ENCODE measurements around the gene SPHKAP. TPM values are rescaled to one million over a fixed set of nuclear protein-coding genes. Genes with fewer than 3 reads are reported as not detected.
"Not testable (repeated sequence)": the region's sequence is repeated elsewhere in the genome, so short reads cannot be mapped to it uniquely, and the experiment has no call there.

The SPHKAP gene
- total RNA-seq, 2 experiments from 2014 or later = not detected

- no peak overlapping the region for H3K4me3 Mint-ChIP-seq
- no peaks in the 10 kb centered on the region for H3K4me1 Mint-ChIP-seq (ENCODE audit: low read depth)
- CTCF ChIA-PET = no interaction called here
- DNase-seq = no peak
- POLR2A ChIA-PET = no interaction called here
- H3K36me3 Mint-ChIP-seq (ENCODE audit: low read depth) = no peaks in the 10 kb centered on the region
- TF ChIP-seq, protein P1, sequence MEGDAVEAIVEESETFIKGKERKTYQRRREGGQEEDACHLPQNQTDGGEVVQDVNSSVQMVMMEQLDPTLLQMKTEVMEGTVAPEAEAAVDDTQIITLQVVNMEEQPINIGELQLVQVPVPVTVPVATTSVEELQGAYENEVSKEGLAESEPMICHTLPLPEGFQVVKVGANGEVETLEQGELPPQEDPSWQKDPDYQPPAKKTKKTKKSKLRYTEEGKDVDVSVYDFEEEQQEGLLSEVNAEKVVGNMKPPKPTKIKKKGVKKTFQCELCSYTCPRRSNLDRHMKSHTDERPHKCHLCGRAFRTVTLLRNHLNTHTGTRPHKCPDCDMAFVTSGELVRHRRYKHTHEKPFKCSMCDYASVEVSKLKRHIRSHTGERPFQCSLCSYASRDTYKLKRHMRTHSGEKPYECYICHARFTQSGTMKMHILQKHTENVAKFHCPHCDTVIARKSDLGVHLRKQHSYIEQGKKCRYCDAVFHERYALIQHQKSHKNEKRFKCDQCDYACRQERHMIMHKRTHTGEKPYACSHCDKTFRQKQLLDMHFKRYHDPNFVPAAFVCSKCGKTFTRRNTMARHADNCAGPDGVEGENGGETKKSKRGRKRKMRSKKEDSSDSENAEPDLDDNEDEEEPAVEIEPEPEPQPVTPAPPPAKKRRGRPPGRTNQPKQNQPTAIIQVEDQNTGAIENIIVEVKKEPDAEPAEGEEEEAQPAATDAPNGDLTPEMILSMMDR (IDR thresholded peaks at IDR 0.05) = no peak
- H3K9me3 Mint-ChIP-seq = peaks cover 2% of the 10 kb centered on the region
- no peak for ATAC-seq
- no peaks in the 10 kb centered on the region for H3K27me3 Mint-ChIP-seq
- H3K27ac Mint-ChIP-seq = no peak overlapping the region
- intact Hi-C loops (cut with micrococcal nuclease) = no loop called here
Measured at GRCh38 chr2:228083131-228083530, 98.4 kb downstream of the SPHKAP start.

GRCh38 chr2:228082571-228082970 lies 98.9 kb downstream of the SPHKAP start:
- POLR2A ChIA-PET = no interaction called here
- no peak for ATAC-seq
- no peak overlapping the region for H3K27ac Mint-ChIP-seq
- H3K27me3 Mint-ChIP-seq = no peaks in the 10 kb centered on the region
- H3K4me1 Mint-ChIP-seq (ENCODE audit: low read depth) = no peaks in the 10 kb centered on the region
- TF ChIP-seq, protein P1 (IDR thresholded peaks at IDR 0.05) = no peak
- H3K4me3 Mint-ChIP-seq = no peak overlapping the region
- no peaks in the 10 kb centered on the region for H3K36me3 Mint-ChIP-seq (ENCODE audit: low read depth)
- DNase-seq = no peak
- H3K9me3 Mint-ChIP-seq = peaks cover 2% of the 10 kb centered on the region
- CTCF ChIA-PET = no interaction called here
- intact Hi-C loops (cut with micrococcal nuclease) = no loop called here

- TF ChIP-seq, protein P1 (IDR thresholded peaks at IDR 0.05) = no peak
- Mint-ChIP-seq H3K9me3 (peaks cover 2% of the 10 kb centered on the region), H3K36me3 (ENCODE audit: low read depth) (no peaks in the 10 kb centered on the region), H3K4me1 (ENCODE audit: low read depth) (no peaks in the 10 kb centered on the region), H3K4me3 (no peak overlapping the region), H3K27ac (no peak overlapping the region), H3K27me3 (no peaks in the 10 kb centered on the region)
- ATAC-seq (no peak), DNase-seq (no peak)
- POLR2A ChIA-PET = no interaction called here
- intact Hi-C loops (cut with micrococcal nuclease) = no loop called here
- CTCF ChIA-PET = no interaction called here
Measured at GRCh38 chr2:228079194-228079593, 102.3 kb downstream of the SPHKAP start.

- H3K9me3 Mint-ChIP-seq; DNase-seq; H3K36me3 Mint-ChIP-seq (ENCODE audit: low read depth); ATAC-seq; POLR2A ChIA-PET; H3K27ac Mint-ChIP-seq; CTCF ChIA-PET; intact Hi-C loops (cut with micrococcal nuclease); H3K4me3 Mint-ChIP-seq; H3K4me1 Mint-ChIP-seq (ENCODE audit: low read depth); H3K27me3 Mint-ChIP-seq: not testable (repeated sequence)
Measured at GRCh38 chr2:228076695-228077094, 104.8 kb downstream of the SPHKAP start.

DNA sequence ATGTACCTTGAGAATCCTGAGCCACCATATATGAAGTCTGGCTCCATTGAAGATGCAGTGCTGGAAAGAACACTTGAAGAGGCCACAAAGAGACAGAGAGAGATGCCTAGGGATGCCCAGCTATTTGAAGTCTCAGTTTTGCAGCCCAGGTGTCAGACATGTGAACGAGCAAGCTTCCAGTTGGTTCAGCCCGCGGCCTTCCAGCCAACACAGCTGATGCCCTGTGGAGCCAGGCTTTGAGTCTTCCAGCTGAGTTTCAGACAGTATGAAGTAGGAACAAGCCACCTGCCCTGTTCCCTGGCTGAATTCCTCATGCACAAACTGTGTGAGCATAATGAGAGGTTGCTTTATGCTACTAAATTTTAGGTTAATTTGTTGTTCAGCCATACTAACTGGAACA lies 108.8 kb downstream of the SPHKAP start:
- no peaks in the 10 kb centered on the region for H3K27me3 Mint-ChIP-seq
- H3K9me3 Mint-ChIP-seq = no peaks in the 10 kb centered on the region
- TF ChIP-seq, protein P1 (IDR thresholded peaks at IDR 0.05) = no peak
- H3K4me1 Mint-ChIP-seq (ENCODE audit: low read depth) = no peaks in the 10 kb centered on the region
- ChIA-PET CTCF (no interaction called here), POLR2A (no interaction called here)
- H3K4me3 Mint-ChIP-seq = no peak overlapping the region
- H3K27ac Mint-ChIP-seq = no peak overlapping the region
- no peaks in the 10 kb centered on the region for H3K36me3 Mint-ChIP-seq (ENCODE audit: low read depth)
- DNase-seq = no peak
- no peak for ATAC-seq
- intact Hi-C loops (cut with micrococcal nuclease) = no loop called here

- DNase-seq (no peak), ATAC-seq (no peak)
- Mint-ChIP-seq H3K4me1 (ENCODE audit: low read depth) (no peaks in the 10 kb centered on the region), H3K4me3 (no peak overlapping the region), H3K27ac (no peak overlapping the region), H3K9me3 (no peaks in the 10 kb centered on the region), H3K27me3 (no peaks in the 10 kb centered on the region), H3K36me3 (ENCODE audit: low read depth) (no peaks in the 10 kb centered on the region)
- intact Hi-C loops (cut with micrococcal nuclease) = no loop called here
- TF ChIP-seq, protein P1 (IDR thresholded peaks at IDR 0.05) = no peak
- ChIA-PET CTCF (no interaction called here), POLR2A (no interaction called here)
Measured at GRCh38 chr2:228067309-228067708, 114.2 kb downstream of the SPHKAP start.
